OCI-LY1 (cell line): ENCODE data around the gene UBE2C.

Experiments used
- EZH2 ChIP-seq: fragments of 200-600 bp; sonication (generic), shearing (Covaris generic); IDR thresholded peaks from 2 replicates; pipeline ENCODE4 v1.8.0; 2017; ENCODE audit warnings: borderline replicate concordance, mixed run types, mild to moderate bottlenecking, antibody characterized with exemption, low read length, moderate library complexity, mixed read lengths
- TF ChIP-seq, protein P1 (sequence below): fragments of 200-600 bp; sonication (generic), shearing (Covaris generic); IDR thresholded peaks from 2 replicates; pipeline ENCODE4 v1.5.1; 2017; ENCODE audit warnings: mild to moderate bottlenecking, antibody characterized with exemption, low read length, moderate library complexity, mixed read lengths

DNA sequence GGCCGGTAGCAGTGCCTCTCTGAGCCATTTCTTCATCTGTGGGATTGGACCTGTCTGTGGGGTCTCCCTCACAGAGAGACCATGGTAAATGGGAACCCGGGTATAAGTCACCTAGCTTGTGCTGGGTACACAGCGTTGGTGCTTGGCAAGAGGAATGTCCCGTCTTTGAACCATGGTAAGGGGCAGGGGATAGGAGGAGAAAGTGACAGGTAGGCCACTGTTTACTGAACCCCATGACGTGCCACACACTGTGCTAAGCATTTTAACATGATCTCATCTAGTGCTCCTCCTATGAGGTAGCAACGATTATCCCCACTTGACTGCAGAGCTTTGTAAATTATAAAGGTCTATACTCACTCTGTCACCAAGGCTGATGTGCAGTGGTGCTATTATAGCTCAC lies 15.3 kb downstream of the UBE2C start:
- TF ChIP-seq, protein P1, sequence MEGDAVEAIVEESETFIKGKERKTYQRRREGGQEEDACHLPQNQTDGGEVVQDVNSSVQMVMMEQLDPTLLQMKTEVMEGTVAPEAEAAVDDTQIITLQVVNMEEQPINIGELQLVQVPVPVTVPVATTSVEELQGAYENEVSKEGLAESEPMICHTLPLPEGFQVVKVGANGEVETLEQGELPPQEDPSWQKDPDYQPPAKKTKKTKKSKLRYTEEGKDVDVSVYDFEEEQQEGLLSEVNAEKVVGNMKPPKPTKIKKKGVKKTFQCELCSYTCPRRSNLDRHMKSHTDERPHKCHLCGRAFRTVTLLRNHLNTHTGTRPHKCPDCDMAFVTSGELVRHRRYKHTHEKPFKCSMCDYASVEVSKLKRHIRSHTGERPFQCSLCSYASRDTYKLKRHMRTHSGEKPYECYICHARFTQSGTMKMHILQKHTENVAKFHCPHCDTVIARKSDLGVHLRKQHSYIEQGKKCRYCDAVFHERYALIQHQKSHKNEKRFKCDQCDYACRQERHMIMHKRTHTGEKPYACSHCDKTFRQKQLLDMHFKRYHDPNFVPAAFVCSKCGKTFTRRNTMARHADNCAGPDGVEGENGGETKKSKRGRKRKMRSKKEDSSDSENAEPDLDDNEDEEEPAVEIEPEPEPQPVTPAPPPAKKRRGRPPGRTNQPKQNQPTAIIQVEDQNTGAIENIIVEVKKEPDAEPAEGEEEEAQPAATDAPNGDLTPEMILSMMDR: no peak
- no peak for TF ChIP-seq EZH2
